CD8-positive, alpha-beta memory T cell (primary cell): ENCODE data around the gene PLXNC1. TPM values are rescaled to one million over a fixed set of nuclear protein-coding genes. Genes with fewer than 3 reads are reported as not detected.
"Not testable (repeated sequence)": the region's sequence is repeated elsewhere in the genome, so short reads cannot be mapped to it uniquely, and the experiment has no call there.

Experiments
- CTCF ChIA-PET: fragments of 350-600 bp; sonication (Branson Sonifier 250); formaldehyde crosslinking; loops from one replicate; lab custom pipeline; 2021; ENCODE audit warnings: antibody characterized with exemption; lab: Charles Lee
- POLR2A ChIA-PET: fragments of 350-600 bp; sonication (Branson Sonifier 250); formaldehyde crosslinking; loops from one replicate; lab custom pipeline; 2021; ENCODE audit warnings: antibody characterized with exemption; lab: Charles Lee
- DNase-seq, 5 donors: peaks; one replicate each; pipeline versions ENCODE4 v3.0.0 to v3.0.0-alpha.2; 2020 to 2022; ENCODE audit warnings: mixed read lengths in 1 of 5
- H3K27ac ChIP-seq: one replicate; pipeline ENCODE4 v1.7.0; 2013; ENCODE audit warnings: low read depth, mild to moderate bottlenecking, low read length, moderate library complexity
- H3K27me3 ChIP-seq: 2 replicates; pipeline ENCODE4 v1.7.0; 2013; ENCODE audit warnings: low read length, mild to moderate bottlenecking; ENCODE audit not compliant: insufficient read depth, poor library complexity, severe bottlenecking
- H3K36me3 ChIP-seq: 2 replicates; pipeline ENCODE4 v1.7.0; 2013; ENCODE audit warnings: mild to moderate bottlenecking, low read length, moderate library complexity; ENCODE audit not compliant: insufficient read depth
- H3K4me1 ChIP-seq: 2 replicates; pipeline ENCODE4 v1.7.0; 2013; ENCODE audit warnings: mild to moderate bottlenecking, low read length, moderate library complexity; ENCODE audit not compliant: insufficient read depth
- H3K4me3 ChIP-seq: 2 replicates; pipeline ENCODE4 v1.7.0; 2013; ENCODE audit warnings: mild to moderate bottlenecking, low read length
- H3K9me3 ChIP-seq: 2 replicates; pipeline ENCODE4 v1.7.0; 2013; ENCODE audit warnings: mild to moderate bottlenecking, low read length
- H3K27ac Mint-ChIP-seq, 8 donors: one replicate each; pipeline ENCODE4 v1.8.0; 2020 to 2021; ENCODE audit warnings: mixed read lengths in 8 of 8, mild to moderate bottlenecking in 6 of 8, inconsistent platforms in 3 of 8, moderate library complexity in 3 of 8
- H3K27me3 Mint-ChIP-seq, 2 donors: one replicate each; pipeline ENCODE4 v1.8.0; 2020 to 2021; ENCODE audit warnings: mixed read lengths in 2 of 2, mild to moderate bottlenecking in 1 of 2, moderate library complexity in 1 of 2
- H3K36me3 Mint-ChIP-seq, 3 donors: one replicate each; pipeline ENCODE4 v1.8.0; 2020 to 2021; ENCODE audit warnings: mixed read lengths in 3 of 3, inconsistent platforms in 1 of 3, mild to moderate bottlenecking in 1 of 3
- H3K4me1 Mint-ChIP-seq, 3 donors: one replicate each; pipeline ENCODE4 v1.8.0; 2020 to 2021; ENCODE audit warnings: mixed read lengths in 3 of 3, inconsistent platforms in 1 of 3, mild to moderate bottlenecking in 1 of 3
- H3K4me3 Mint-ChIP-seq, 7 donors: one replicate each; pipeline ENCODE4 v1.8.0; 2020 to 2021; ENCODE audit warnings: mixed read lengths in 7 of 7, mild to moderate bottlenecking in 6 of 7, moderate library complexity in 4 of 7, inconsistent platforms in 2 of 7
- H3K9me3 Mint-ChIP-seq, 5 donors: one replicate each; pipeline ENCODE4 v1.8.0; 2020 to 2022; ENCODE audit warnings: mixed read lengths in 5 of 5, mild to moderate bottlenecking in 3 of 5, moderate library complexity in 2 of 5, inconsistent platforms in 1 of 5
- polyA plus RNA-seq: library from polyadenylated mRNA; unstranded; fragments of 300-500 nt; fragmentation: Illumina TruSeq; gene quantifications from one replicate; pipeline ENCODE4 v1.2.3, GENCODE V29; 2021
- total RNA-seq, 2 experiments: library from RNA; stranded (reverse); gene quantifications; one replicate each; pipeline ENCODE4 v1.2.3, GENCODE V29; 2021

Gene PLXNC1
- total and polyA plus RNA-seq, 3 experiments from 2014 or later = 5.0 to 8.1 (median 5.6) TPM

DNA sequence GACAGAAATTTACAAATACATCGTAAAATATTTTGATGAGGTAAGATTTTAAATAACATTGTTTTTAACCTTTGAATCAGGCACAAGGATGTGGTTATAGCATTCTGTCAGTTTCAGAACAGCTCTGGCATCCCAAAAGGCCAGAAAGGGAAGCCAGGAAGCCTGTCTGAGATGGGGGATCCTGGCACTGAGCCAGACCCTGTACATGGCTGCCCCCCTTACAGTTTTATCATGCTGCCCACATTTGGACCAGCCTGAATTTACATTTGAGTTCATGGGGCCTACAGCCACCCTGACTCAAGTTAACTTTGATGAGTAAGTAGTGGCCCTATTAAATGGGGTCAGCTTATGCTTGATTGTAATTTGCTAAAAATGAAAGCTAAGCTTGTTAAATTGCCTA is 155.6 kb downstream of the PLXNC1 start:
- CTCF ChIA-PET = no interaction called here
- POLR2A ChIA-PET = interaction anchor here (0.6 to 0.7 kb wide), 2 partner anchors 11 to 886 kb away, joined by 3 to 6 read pairs; no protein-coding TSS in a partner anchor
- H3K9me3 ChIP-seq = no peaks in the 10 kb centered on the region
- H3K27ac ChIP-seq = no peak overlapping the region
- H3K4me3 Mint-ChIP-seq = no peak overlapping the region
- peaks cover 25% of the 10 kb centered on the region for H3K36me3 ChIP-seq
- H3K4me3 ChIP-seq = no peak overlapping the region
- no peaks in the 10 kb centered on the region for H3K27me3 ChIP-seq
- H3K27me3 Mint-ChIP-seq = no peaks in the 10 kb centered on the region
- no peak for DNase-seq
- H3K36me3 Mint-ChIP-seq = peaks cover 22 to 89% (median 47%) of the 10 kb centered on the region in 3 donors
- H3K9me3 Mint-ChIP-seq = no peaks in the 10 kb centered on the region
- H3K4me1 Mint-ChIP-seq = peaks cover 3 to 18% (median 15%) of the 10 kb centered on the region in 3 donors
- no peak overlapping the region for H3K27ac Mint-ChIP-seq
- H3K4me1 ChIP-seq = no peaks in the 10 kb centered on the region

DNA sequence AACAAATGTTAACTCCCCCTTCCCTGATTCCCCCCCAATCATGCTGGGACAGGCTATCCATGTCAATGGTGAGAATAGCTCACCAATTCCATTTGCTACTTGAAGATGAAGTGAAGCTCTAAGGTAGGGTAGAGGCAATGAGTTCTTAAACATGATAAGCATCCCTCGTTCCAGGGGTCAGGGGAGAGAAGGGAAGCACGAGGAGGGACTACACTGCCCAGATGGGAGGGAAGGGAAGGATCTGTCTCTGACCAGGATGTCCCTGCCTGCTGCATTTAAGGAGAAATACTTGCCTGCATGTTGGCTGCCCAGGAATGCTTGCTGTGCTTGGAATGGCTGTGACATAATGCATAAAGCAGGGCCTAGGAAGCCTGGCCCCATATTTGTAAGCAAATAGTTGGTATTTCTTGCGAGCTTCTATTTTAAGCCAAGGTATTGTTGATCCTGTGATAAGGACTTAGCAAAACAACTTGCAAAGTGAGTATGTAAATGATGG is 156.2 kb downstream of the PLXNC1 start:
- Histone ChIP-seq H3K27me3 (no peaks in the 10 kb centered on the region), H3K4me3 (no peak overlapping the region), H3K27ac (no peak overlapping the region), H3K9me3 (no peaks in the 10 kb centered on the region), H3K4me1 (no peaks in the 10 kb centered on the region), H3K36me3 (peaks cover 25% of the 10 kb centered on the region)
- no peak for DNase-seq
- Mint-ChIP-seq H3K9me3 (no peaks in the 10 kb centered on the region), H3K4me3 (no peak overlapping the region), H3K4me1 (peaks cover 3 to 18% (median 15%) of the 10 kb centered on the region in 3 donors), H3K27ac (peak overlapping the region in 2 of 8 donors; percentile 4 to 38), H3K27me3 (no peaks in the 10 kb centered on the region), H3K36me3 (peaks cover 25 to 85% (median 50%) of the 10 kb centered on the region in 3 donors)
- ChIA-PET POLR2A (no interaction called here), CTCF (no interaction called here)

DNA sequence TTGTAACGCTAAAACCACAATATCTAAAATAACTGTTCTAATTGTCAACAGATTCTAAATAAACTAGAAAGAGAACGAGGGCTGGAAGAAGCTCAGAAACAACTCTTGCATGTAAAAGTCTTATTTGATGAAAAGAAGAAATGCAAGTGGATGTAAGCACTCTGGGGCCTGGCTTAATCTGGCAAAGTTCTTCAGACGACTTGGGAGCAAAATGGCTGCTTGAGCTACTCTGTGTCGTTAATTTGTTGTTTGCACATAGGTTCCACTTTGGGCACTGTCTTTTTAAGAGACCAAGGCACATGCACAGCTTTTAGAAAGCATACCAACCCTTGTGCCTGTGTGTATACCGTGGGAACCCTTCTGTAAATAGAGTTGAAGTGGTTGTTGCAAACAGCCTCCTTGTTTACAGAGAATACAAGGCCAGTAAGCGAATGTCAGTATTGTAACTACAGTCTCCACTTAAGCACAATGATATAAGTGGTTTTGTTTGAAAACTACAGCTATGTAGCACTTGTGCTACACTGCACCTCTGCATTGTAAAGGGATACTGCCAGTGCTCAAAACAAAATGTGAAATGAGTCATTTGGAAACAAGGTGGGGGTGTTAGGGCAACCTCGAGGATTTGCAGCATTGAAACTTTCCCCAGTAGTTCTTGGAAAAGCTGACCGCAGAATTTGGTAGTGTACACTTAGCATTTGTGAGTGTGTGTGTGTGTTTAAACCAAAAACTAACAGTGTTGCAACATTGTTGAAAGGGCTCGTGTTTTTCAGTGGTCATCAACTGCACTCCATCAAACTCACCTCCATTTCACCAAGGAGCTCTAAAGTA is 157.0 kb downstream of the PLXNC1 start:
- Histone ChIP-seq H3K36me3 (peaks cover 25% of the 10 kb centered on the region), H3K27me3 (no peaks in the 10 kb centered on the region), H3K9me3 (no peaks in the 10 kb centered on the region), H3K4me3 (no peak overlapping the region), H3K27ac (no peak overlapping the region), H3K4me1 (no peaks in the 10 kb centered on the region)
- CTCF ChIA-PET = no interaction called here
- peaks cover 19 to 78% (median 45%) of the 10 kb centered on the region in 3 donors for H3K36me3 Mint-ChIP-seq
- H3K9me3 Mint-ChIP-seq = no peaks in the 10 kb centered on the region
- peak overlapping the region in 3 of 8 donors; percentile 26 to 59 (median 58) for H3K27ac Mint-ChIP-seq
- no peaks in the 10 kb centered on the region for H3K27me3 Mint-ChIP-seq
- POLR2A ChIA-PET = no interaction called here
- H3K4me3 Mint-ChIP-seq = no peak overlapping the region
- peaks cover 3 to 18% (median 15%) of the 10 kb centered on the region in 3 donors for H3K4me1 Mint-ChIP-seq
- no peak for DNase-seq

DNA sequence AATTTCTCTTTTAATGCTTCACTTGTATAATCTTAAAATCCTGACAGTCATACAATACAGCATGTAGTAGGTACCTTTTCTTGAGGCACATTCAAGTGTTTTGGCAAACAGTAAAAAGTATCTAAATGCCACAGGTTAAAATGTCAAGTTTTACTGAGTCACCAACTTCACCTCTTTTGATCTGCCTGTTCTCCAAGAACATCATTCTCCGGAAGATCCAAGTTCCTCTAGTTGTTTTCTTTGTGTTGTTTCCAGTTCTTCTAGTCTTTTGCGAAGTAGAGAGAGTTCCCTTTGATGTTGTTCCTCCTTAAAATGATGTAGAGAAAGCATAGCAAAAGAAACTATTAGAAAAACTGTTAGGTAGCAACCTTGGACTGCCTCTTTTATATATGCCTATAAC is 160.2 kb downstream of the PLXNC1 start:
- Histone ChIP-seq H3K27me3 (no peaks in the 10 kb centered on the region), H3K36me3 (peaks cover 17% of the 10 kb centered on the region), H3K4me3 (no peak overlapping the region), H3K9me3 (no peaks in the 10 kb centered on the region), H3K4me1 (no peaks in the 10 kb centered on the region), H3K27ac (no peak overlapping the region)
- Mint-ChIP-seq H3K4me1 (peaks cover 3 to 18% (median 15%) of the 10 kb centered on the region in 3 donors), H3K27me3 (no peaks in the 10 kb centered on the region), H3K27ac (peak overlapping the region in 1 of 8 donors; percentile 4), H3K9me3 (no peaks in the 10 kb centered on the region), H3K36me3 (peaks cover 13 to 54% (median 30%) of the 10 kb centered on the region in 3 donors), H3K4me3 (no peak overlapping the region)
- ChIA-PET CTCF (no interaction called here), POLR2A (no interaction called here)
- DNase-seq = no peak

DNA sequence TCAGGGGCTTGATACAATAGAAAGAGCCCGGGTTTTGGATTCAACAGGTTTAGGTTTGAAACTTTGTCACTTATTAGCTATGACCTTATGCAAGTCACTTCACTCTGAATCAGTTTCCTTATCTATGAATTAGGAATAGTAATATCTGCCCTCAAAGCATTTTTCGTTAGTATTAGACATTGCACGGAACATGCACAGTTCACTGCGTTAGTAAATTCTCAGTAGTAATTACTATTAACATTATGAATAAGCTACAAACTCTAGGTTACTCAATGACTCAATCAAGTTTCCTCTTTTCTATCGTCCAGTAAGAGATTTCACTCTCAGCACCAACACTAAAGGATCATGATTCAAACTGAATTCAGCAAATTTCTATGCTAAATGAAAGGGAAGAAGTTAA is 161.0 kb downstream of the PLXNC1 start:
- H3K36me3 ChIP-seq = peaks cover 15% of the 10 kb centered on the region
- Mint-ChIP-seq H3K36me3 (peaks cover 16 to 48% (median 29%) of the 10 kb centered on the region in 3 donors), H3K9me3 (no peaks in the 10 kb centered on the region)

DNA sequence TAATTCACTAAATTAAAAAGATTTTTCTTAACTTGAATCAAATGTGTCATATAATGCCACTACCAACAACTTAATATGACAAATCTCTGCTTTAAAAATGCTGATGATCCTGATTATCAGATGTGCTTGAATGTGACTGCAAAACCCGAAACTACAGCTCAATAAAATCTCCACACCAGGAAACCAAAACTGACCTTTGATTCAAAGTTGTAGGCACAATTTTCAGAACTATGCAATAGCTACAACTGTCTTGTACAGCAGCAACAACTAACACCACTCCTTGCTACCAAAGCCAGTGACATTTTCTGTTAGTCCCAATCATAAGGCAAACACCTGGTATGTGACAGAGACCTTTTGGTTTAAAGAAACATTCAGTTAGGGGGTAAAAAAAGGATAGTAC is 164.0 kb downstream of the PLXNC1 start:
- Histone ChIP-seq H3K4me3 (no peak overlapping the region), H3K4me1 (no peaks in the 10 kb centered on the region), H3K27ac (no peak overlapping the region), H3K27me3 (no peaks in the 10 kb centered on the region), H3K36me3 (no peaks in the 10 kb centered on the region), H3K9me3 (no peaks in the 10 kb centered on the region)
- POLR2A ChIA-PET = no interaction called here
- Mint-ChIP-seq H3K4me1 (no peaks in the 10 kb centered on the region), H3K9me3 (peaks cover 2 to 8% (median 7%) of the 10 kb centered on the region in 5 donors), H3K4me3 (no peak overlapping the region), H3K36me3 (peaks cover 17 to 23% (median 22%) of the 10 kb centered on the region in 3 donors), H3K27ac (no peak overlapping the region), H3K27me3 (no peaks in the 10 kb centered on the region)
- CTCF ChIA-PET = no interaction called here
- DNase-seq = no peak

More for the DNA sequence above, 161.0 kb downstream of the PLXNC1 start:
- no peaks in the 10 kb centered on the region for H3K27me3 ChIP-seq
- no peak overlapping the region for H3K4me3 ChIP-seq
- CTCF ChIA-PET = no interaction called here
- POLR2A ChIA-PET = no interaction called here
- no peak overlapping the region for H3K4me3 Mint-ChIP-seq
- no peaks in the 10 kb centered on the region for H3K9me3 ChIP-seq
- no peaks in the 10 kb centered on the region for H3K27me3 Mint-ChIP-seq
- H3K27ac Mint-ChIP-seq = no peak overlapping the region
- no peaks in the 10 kb centered on the region for H3K4me1 ChIP-seq
- no peak for DNase-seq
- no peak overlapping the region for H3K27ac ChIP-seq
- H3K4me1 Mint-ChIP-seq = peaks cover 3 to 16% (median 14%) of the 10 kb centered on the region in 3 donors

DNA sequence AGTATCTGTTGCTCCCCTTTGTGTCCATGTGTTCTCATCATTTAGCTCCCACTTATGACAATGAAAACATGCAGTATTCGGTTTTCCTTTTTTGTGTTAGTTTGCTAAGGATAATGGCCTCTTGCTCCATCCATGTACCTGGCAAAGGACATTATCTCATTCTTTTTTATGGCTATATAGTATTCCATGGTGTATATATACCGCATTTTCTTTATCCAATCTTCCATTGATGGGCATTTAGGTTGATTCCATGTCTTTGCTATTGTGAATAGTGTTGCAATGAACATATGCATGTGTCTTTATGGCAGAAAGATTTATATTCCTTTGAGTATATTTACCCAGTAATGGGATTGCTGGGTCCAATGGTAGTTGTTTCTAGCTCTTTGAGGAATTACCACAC is 168.2 kb downstream of the PLXNC1 start:
- DNase-seq, H3K27me3 ChIP-seq, H3K4me1 ChIP-seq, H3K36me3 ChIP-seq, POLR2A ChIA-PET, H3K4me1 Mint-ChIP-seq, H3K27ac Mint-ChIP-seq, H3K4me3 ChIP-seq, H3K27me3 Mint-ChIP-seq, CTCF ChIA-PET, H3K4me3 Mint-ChIP-seq, H3K27ac ChIP-seq: not testable (repeated sequence)
- Mint-ChIP-seq H3K9me3 (peaks cover 31 to 49% (median 46%) of the 10 kb centered on the region in 5 donors), H3K36me3 (peaks cover 13 to 62% (median 39%) of the 10 kb centered on the region in 3 donors)
- H3K9me3 ChIP-seq = peaks cover 14% of the 10 kb centered on the region

DNA sequence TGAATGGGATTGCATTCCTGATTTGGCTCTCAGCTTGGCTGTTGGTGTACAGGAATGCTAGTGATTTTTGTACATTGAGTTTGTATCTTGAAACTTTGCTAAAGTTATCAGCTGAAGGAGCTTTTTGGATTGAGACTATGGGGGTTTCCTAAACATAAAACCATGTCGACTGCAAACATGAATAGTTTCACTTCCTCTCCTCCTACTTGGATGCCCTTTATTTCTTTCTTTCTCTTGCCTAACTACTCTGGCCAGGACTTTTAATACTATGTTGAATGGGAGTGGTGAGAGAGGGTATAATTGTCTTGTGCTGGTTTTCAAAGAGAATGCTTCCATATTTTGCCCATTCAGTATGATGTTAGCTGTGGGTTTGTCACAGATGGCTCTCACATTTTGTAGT is 169.8 kb downstream of the PLXNC1 start:
- no peak for DNase-seq
- Mint-ChIP-seq H3K4me1 (no peaks in the 10 kb centered on the region), H3K36me3 (peaks cover 15 to 67% (median 46%) of the 10 kb centered on the region in 3 donors), H3K27ac (no peak overlapping the region), H3K9me3 (peaks cover 32 to 50% (median 48%) of the 10 kb centered on the region in 5 donors), H3K4me3 (no peak overlapping the region), H3K27me3 (no peaks in the 10 kb centered on the region)
- CTCF ChIA-PET = no interaction called here
- no peaks in the 10 kb centered on the region for H3K36me3 ChIP-seq
- peaks cover 14% of the 10 kb centered on the region for H3K9me3 ChIP-seq
- no peak overlapping the region for H3K27ac ChIP-seq
- no peaks in the 10 kb centered on the region for H3K27me3 ChIP-seq
- POLR2A ChIA-PET = no interaction called here
- H3K4me3 ChIP-seq = no peak overlapping the region
- no peaks in the 10 kb centered on the region for H3K4me1 ChIP-seq
